Endothelial cell of umbilical vein (primary cell): ENCODE measurements around the gene TGFB1. TPM values are rescaled to one million over a fixed set of nuclear protein-coding genes. Genes with fewer than 3 reads are reported as not detected.

Experiments used
- BruUV-seq: library from RNA; stranded (reverse); fragments of 400-500 nt; replicated peaks from 2 replicates; lab custom pipeline; 2021; lab: Mats Ljungman, UMichigan
- CTCF ChIA-PET: fragments of 300-600, 350-600 bp; sonication (Branson Sonifier 250); formaldehyde crosslinking; loops from one replicate; lab custom pipeline; 2021; ENCODE audit warnings: antibody characterized with exemption, inconsistent platforms; lab: Charles Lee
- POLR2A ChIA-PET: fragments of 300-600, 350-600 bp; sonication (Branson Sonifier 250); formaldehyde crosslinking; loops from one replicate; lab custom pipeline; 2021; ENCODE audit warnings: antibody characterized with exemption, inconsistent platforms; lab: Charles Lee
- DNase-seq: peaks from one replicate; pipeline ENCODE4 v3.0.0-alpha.2; 2011; ENCODE audit warnings: low read depth, low spot score
- FAIRE-seq: peaks from 2 replicates; lab custom pipeline; 2011; peaks lifted over from hg19 to GRCh38; lab: Jason Lieb, UNC
- H2AFZ ChIP-seq: 2 replicates; pipeline ENCODE4 v1.6.0; 2012; ENCODE audit warnings: low read depth, low read length, control low read depth, inconsistent platforms
- H3K27ac ChIP-seq: 2 replicates; pipeline ENCODE4 v1.5.1; 2011; ENCODE audit warnings: low read depth, mild to moderate bottlenecking, control low read depth, low read length, moderate library complexity; ENCODE audit not compliant: insufficient read depth
- H3K27me3 ChIP-seq, 2 experiments: 2 replicates each; pipeline versions ENCODE4 v1.6.0 to v1.6.1; 2011; ENCODE audit warnings: low read length in 2 of 2, mixed read lengths in 1 of 2; ENCODE audit not compliant: control insufficient read depth in 2 of 2, insufficient read depth in 2 of 2
- H3K36me3 ChIP-seq, 2 experiments: 2 replicates in 1 of 2; 3 replicates in 1 of 2; pipeline ENCODE4 v1.5.1; 2011; ENCODE audit warnings: low read length in 2 of 2, mild to moderate bottlenecking in 1 of 2, moderate library complexity in 1 of 2; ENCODE audit not compliant: control insufficient read depth in 2 of 2, insufficient read depth in 2 of 2; ENCODE audit errors: extremely low read depth in 1 of 2
- H3K4me1 ChIP-seq: 3 replicates; pipeline ENCODE4 v1.5.1; 2011; ENCODE audit warnings: mild to moderate bottlenecking, low read length; ENCODE audit not compliant: control insufficient read depth, insufficient read depth; ENCODE audit errors: extremely low read depth
- H3K4me2 ChIP-seq: 2 replicates; pipeline ENCODE4 v1.6.1; 2011; ENCODE audit warnings: low read length, control low read depth, mixed read lengths; ENCODE audit not compliant: insufficient read depth
- H3K4me3 ChIP-seq, 3 experiments: fragments of 200-600 bp in 1 of 3; sonication (generic), shearing (Covaris generic) in 1 of 3; replicated peaks in 1 of 3; 2 replicates each; pipeline ENCODE4 v1.5.1; 2011 to 2016; ENCODE audit warnings: control low read depth in 3 of 3, low read length in 3 of 3, mild to moderate bottlenecking in 2 of 3, inconsistent platforms in 1 of 3, low read depth in 1 of 3, moderate library complexity in 1 of 3; ENCODE audit not compliant: insufficient read depth in 1 of 3
- H3K79me2 ChIP-seq: 2 replicates; pipeline ENCODE4 v1.6.0; 2012; ENCODE audit warnings: low read length, inconsistent platforms; ENCODE audit not compliant: control insufficient read depth, insufficient read depth
- H3K9ac ChIP-seq: replicated peaks from 2 replicates; pipeline ENCODE3; 2011; ENCODE audit warnings: low read length, control low read depth; ENCODE audit not compliant: insufficient read depth; ENCODE audit errors: extremely low read depth
- H3K9me1 ChIP-seq: replicated peaks from 3 replicates; pipeline ENCODE4 v1.6.0; 2011; ENCODE audit warnings: mild to moderate bottlenecking, low read length; ENCODE audit not compliant: control insufficient read depth, insufficient read depth; ENCODE audit errors: extremely low read depth
- H3K9me3 ChIP-seq: replicated peaks from 2 replicates; pipeline ENCODE4 v1.5.1; 2012; ENCODE audit warnings: low read length, inconsistent platforms; ENCODE audit not compliant: control insufficient read depth, insufficient read depth
- H4K20me1 ChIP-seq: replicated peaks from 2 replicates; pipeline ENCODE3; 2011; ENCODE audit warnings: mild to moderate bottlenecking, low read length; ENCODE audit not compliant: control insufficient read depth, insufficient read depth; ENCODE audit errors: extremely low read depth
- CTCF ChIP-seq, 2 donors: IDR thresholded peaks; 1 replicate in 1 of 2; 2 replicates in 1 of 2; pipeline ENCODE4 v1.5.1; 2011; ENCODE audit warnings: low read length in 2 of 2, mild to moderate bottlenecking in 2 of 2, moderate library complexity in 2 of 2, control low read depth in 1 of 2, inconsistent platforms in 1 of 2, low read depth in 1 of 2; ENCODE audit not compliant: insufficient read depth in 1 of 2; ENCODE audit errors: extremely low read depth in 1 of 2
- EZH2 ChIP-seq: IDR thresholded peaks from 2 replicates; pipeline ENCODE4 v1.6.1; 2012; ENCODE audit warnings: borderline replicate concordance, low read depth, mild to moderate bottlenecking, moderate library complexity, low read length, inconsistent platforms; ENCODE audit not compliant: severe bottlenecking
- FOS ChIP-seq: IDR thresholded peaks from 2 replicates; pipeline ENCODE4 v1.6.1; 2011; ENCODE audit warnings: mild to moderate bottlenecking, low read length, moderate library complexity, borderline replicate concordance; ENCODE audit not compliant: insufficient read depth
- GATA2 ChIP-seq: IDR thresholded peaks from 2 replicates; pipeline ENCODE4 v1.7.0; 2011; ENCODE audit warnings: low read depth, mild to moderate bottlenecking, moderate library complexity, mixed read lengths, low read length; ENCODE audit not compliant: insufficient read length, insufficient read depth
- JUN ChIP-seq: IDR thresholded peaks from 2 replicates; pipeline ENCODE4 v1.6.1; 2011; ENCODE audit warnings: borderline replicate concordance, low read depth; ENCODE audit not compliant: insufficient read length, insufficient read depth
- MAX ChIP-seq: IDR thresholded peaks from 2 replicates; pipeline ENCODE4 v1.6.1; 2011; ENCODE audit not compliant: insufficient read depth, insufficient read length
- MYC ChIP-seq: IDR thresholded peaks from one replicate; pipeline ENCODE4 v1.6.1; 2011; ENCODE audit warnings: mild to moderate bottlenecking, low read depth, low read length
- POLR2A ChIP-seq: IDR thresholded peaks from 2 replicates; pipeline ENCODE4 v1.6.1; 2012; ENCODE audit warnings: low read depth, mild to moderate bottlenecking, control low read depth, low read length
- POLR2AphosphoS5 ChIP-seq: IDR thresholded peaks from 2 replicates; pipeline ENCODE4 v1.6.1; 2012; ENCODE audit warnings: low read depth, mild to moderate bottlenecking, control low read depth, low read length, moderate library complexity; ENCODE audit not compliant: insufficient read depth
- dilution Hi-C: fragments of 300-500 bp; cut with MboI; formaldehyde crosslinking; loops from one replicate; pipeline ENCODE4 v1.15.0; 2019; ENCODE audit warnings: low sequenced_read_pairs; ENCODE audit not compliant: extremely low pct_ligation_motif_present
- intact Hi-C: fragments of 100-400 bp; cut with micrococcal nuclease; formaldehyde crosslinking; loops from one replicate; pipeline ENCODE4 v1.10.0; 2022
- polyA plus RNA-seq, 4 experiments: library from polyadenylated mRNA; depleted of rRNA in 3 of 4; stranded (reverse) in 3 of 4; unstranded in 1 of 4; fragments of >200 nt; gene quantifications; 2 replicates each; pipeline versions ENCODE4 v1.2.1 to v1.2.3, GENCODE V29; 2011 to 2012; ENCODE audit warnings: missing spikeins in 1 of 4
- total RNA-seq: library from RNA; stranded (reverse); gene quantifications from 2 replicates; pipeline ENCODE4 v1.2.3, GENCODE V29; 2021

TGFB1 gene
- total and polyA plus RNA-seq, 2 donors (not counting 3 experiments of a cell fraction or from before 2014, with no cell fraction given): 64.4 to 250 TPM

- TF ChIP-seq JUN (no peak), CTCF (IDR thresholded peaks at IDR 0.05; ENCODE audit: extremely low read depth in 1 of 2, insufficient read depth in 1 of 2, low read depth in 1 of 2, low read length in 2 of 2) (no peak), POLR2A (no peak), GATA2 (no peak), MYC (no peak), MAX (no peak), EZH2 (no peak), POLR2AphosphoS5 (no peak), FOS (no peak)
- DNase-seq (no peak), FAIRE-seq (no peak)
- no peaks in the 10 kb centered on the region for H3K27me3 ChIP-seq
- peaks cover 5% of the 10 kb centered on the region for H3K79me2 ChIP-seq
- BruUV-seq: no TSS peak
- H4K20me1 ChIP-seq: no peaks in the 10 kb centered on the region
- H3K27ac ChIP-seq: no peak overlapping the region
- no peak overlapping the region for H3K9ac ChIP-seq
- no peak overlapping the region for H3K4me2 ChIP-seq
- ChIA-PET CTCF (interaction anchor here (2.2 to 3.6 kb wide), 2 partner anchors 34 to 112 kb away, joined by 7 to 65 read pairs; partner anchors contain the start of gene TGFB1), POLR2A (no interaction called here)
- peaks cover 10 to 42% of the 10 kb centered on the region in 2 experiments for H3K36me3 ChIP-seq
- H2AFZ ChIP-seq: no peak overlapping the region
- H3K9me1 ChIP-seq: no peaks in the 10 kb centered on the region
- H3K4me1 ChIP-seq: peaks cover 22% of the 10 kb centered on the region
- dilution Hi-C loops (no loop called here), intact Hi-C loops (no loop called here)
- H3K9me3 ChIP-seq: no peaks in the 10 kb centered on the region
- no peak overlapping the region for H3K4me3 ChIP-seq
Measured at GRCh38 chr19:41318696-41319499, 34.8 kb downstream of the TGFB1 start.
